Muscle layer of colon (tissue), 2 donors: ENCODE results near the gene ZNF283.

Experiments used
- H3K27ac ChIP-seq: one replicate; pipeline ENCODE4 v1.7.0; 2013; ENCODE audit warnings: low read depth, mild to moderate bottlenecking, low read length, moderate library complexity
- H3K27me3 ChIP-seq, 2 donors: one replicate each; pipeline ENCODE4 v1.7.0; 2013; ENCODE audit warnings: low read length in 2 of 2, mild to moderate bottlenecking in 2 of 2; ENCODE audit not compliant: insufficient read depth in 2 of 2, control insufficient read depth in 1 of 2
- H3K36me3 ChIP-seq: one replicate; pipeline ENCODE4 v1.7.0; 2013; ENCODE audit warnings: mild to moderate bottlenecking, low read length; ENCODE audit not compliant: insufficient read depth
- H3K4me1 ChIP-seq: one replicate; pipeline ENCODE4 v1.7.0; 2013; ENCODE audit warnings: mild to moderate bottlenecking, low read length; ENCODE audit not compliant: insufficient read depth
- H3K4me3 ChIP-seq, 2 donors: one replicate each; pipeline ENCODE4 v1.7.0; 2013; ENCODE audit warnings: low read length in 2 of 2, low read depth in 1 of 2, mild to moderate bottlenecking in 1 of 2, moderate library complexity in 1 of 2
- H3K9ac ChIP-seq: one replicate; pipeline ENCODE4 v1.7.0; 2013; ENCODE audit warnings: low read length
- H3K9me3 ChIP-seq: one replicate; pipeline ENCODE4 v1.7.0; 2013; ENCODE audit warnings: mild to moderate bottlenecking, low read length
- donor health status: abdominal sarcoma.
- donor health status: Adenocarcinoma of cecum.

Gene ZNF283

DNA sequence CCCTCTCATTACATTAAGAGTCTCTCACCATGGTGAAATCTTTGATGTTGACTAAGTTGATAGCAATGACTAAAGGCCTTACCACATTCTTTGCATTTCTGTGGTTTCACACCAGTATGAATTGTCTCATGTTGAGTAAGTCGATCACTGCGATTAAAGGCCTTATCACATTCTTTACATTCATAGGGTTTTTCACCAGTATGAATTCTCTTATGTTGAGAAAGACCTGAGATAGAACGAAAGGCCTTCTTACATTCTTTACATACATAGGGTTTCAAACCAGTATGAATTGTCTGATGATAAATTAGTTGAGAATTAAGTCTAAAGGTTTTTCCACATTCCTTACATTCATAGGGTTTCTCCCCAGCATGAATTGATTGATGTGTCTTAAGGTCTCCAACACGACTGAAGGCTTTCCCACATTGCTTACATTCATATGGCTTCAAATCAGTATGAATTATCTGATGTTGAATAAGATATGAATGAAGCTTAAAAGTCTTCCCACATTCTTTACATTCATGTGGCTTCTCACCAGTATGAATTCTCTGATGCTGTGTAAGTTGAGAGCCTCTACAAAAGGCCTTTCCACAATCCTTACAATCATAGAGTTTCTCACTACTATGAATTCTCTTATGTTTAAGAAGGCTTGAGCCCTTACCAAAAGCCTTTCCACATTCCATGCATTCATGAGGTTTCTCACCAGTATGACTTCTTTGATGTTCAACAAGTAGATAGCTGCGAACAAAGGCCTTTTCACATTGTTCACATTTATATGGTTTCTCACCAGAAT is 45.6 kb downstream of the ZNF283 start:
- Histone ChIP-seq H3K27ac (no peak overlapping the region), H3K36me3 (peaks cover 7% of the 10 kb centered on the region), H3K4me3 (peak overlapping the region in 1 of 2 donors; percentile 12), H3K27me3 (no peaks in the 10 kb centered on the region), H3K9me3 (peaks cover 59% of the 10 kb centered on the region), H3K9ac (no peak overlapping the region), H3K4me1 (no peaks in the 10 kb centered on the region)

DNA sequence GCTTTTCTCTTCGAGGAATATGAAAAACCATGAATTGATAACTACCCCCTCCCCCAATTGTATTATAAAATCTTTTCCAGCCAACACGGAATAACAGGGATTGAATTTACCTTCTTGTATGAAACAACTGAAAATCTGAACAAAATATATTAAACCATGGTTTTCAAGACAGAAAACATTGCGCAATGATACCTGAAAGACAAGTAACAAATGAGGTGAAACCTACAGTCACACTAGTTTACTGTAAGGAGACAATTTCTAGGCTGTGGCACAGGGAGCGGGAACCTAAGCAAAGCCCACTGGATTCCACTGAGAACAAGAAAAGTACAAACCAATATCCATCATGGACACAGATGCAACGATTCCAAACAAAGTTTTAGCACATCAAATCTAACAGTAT is 53.4 kb downstream of the ZNF283 start:
- Histone ChIP-seq H3K27me3 (no peaks in the 10 kb centered on the region), H3K4me1 (no peaks in the 10 kb centered on the region), H3K4me3 (no peak overlapping the region), H3K27ac (no peak overlapping the region), H3K9ac (no peak overlapping the region), H3K9me3 (peaks cover 56% of the 10 kb centered on the region), H3K36me3 (peaks cover 5% of the 10 kb centered on the region)

DNA sequence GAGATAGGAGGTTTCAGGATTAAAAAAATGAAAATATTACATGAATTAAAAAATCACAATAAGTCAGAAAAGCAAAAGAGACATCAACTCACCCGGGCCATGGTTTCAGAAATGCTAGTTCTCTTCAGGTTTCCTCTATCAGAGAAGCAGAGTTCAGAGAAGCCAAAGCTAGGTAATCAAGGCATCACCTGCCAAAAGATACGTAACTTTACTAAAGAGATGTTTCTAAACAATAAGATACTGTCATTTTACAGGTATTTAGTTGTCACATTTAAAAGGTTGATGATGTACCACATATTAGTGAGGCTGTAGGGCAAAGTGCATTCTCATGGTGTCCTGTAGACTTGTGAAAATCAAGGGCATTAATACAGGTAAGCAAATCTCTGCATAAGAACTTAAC is 56.7 kb downstream of the ZNF283 start, which contains the start of gene ZNF404:
TSS of gene ZNF404 (minus strand) at position 101 of the 400 bp plus-strand sequence.
- Histone ChIP-seq H3K4me3 (no peak within 1 kb of the TSS), H3K9me3 (peaks cover 51% of the 10 kb centered on the region), H3K9ac (no peak within 1 kb of the TSS), H3K36me3 (peaks cover 5% of the 10 kb centered on the region), H3K27me3 (no peaks in the 10 kb centered on the region), H3K27ac (no peak within 1 kb of the TSS), H3K4me1 (no peaks in the 10 kb centered on the region)

DNA sequence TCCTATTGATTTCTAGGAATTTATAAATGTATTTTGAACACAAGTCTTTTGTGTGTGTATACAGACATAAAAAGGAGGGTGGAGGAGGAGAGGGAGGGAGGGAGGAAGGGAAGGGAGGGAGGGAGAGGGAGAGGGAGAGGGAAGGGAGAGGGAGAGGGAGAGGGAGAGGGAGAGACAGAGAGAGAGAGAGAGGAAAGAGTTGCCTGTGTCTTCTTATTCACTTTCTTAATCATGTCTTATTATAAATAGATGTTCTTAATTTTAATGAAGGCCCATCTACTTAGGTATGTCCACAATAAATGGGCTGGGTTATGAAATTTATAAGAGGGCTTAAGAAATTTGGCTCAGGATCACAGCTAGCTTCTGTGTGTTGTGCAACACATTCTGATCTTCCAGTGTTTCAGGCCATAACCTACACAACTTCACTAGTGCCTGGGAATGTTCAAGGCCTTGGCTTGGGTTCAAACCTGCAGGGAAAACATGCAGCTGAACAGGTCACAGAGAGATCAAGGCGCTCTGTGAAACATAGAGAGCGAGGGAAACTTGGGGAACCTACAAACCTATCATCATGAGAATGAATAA is 68.7 kb downstream of the ZNF283 start:
- Histone ChIP-seq H3K36me3 (no peaks in the 10 kb centered on the region), H3K9me3 (peaks cover 30% of the 10 kb centered on the region), H3K27ac (no peak overlapping the region), H3K4me1 (peaks cover 1% of the 10 kb centered on the region), H3K4me3 (no peak overlapping the region), H3K27me3 (no peaks in the 10 kb centered on the region), H3K9ac (no peak overlapping the region)
